PC-3 (cell line): ENCODE results near the gene WIZ. TPM values are rescaled to one million over a fixed set of nuclear protein-coding genes. Genes with fewer than 3 reads are reported as not detected.
"Not testable (repeated sequence)": the region's sequence is repeated elsewhere in the genome, so short reads cannot be mapped to it uniquely, and the experiment has no call there.

Experiments
- ATAC-seq: fragments of 200-7000 bp; cut with Tn5 transposase; 2 replicates; pipeline ENCODE4 v1.9.1; 2020; ENCODE audit warnings: mild to moderate bottlenecking, moderate library complexity
- BruUV-seq: library from RNA; stranded (reverse); fragments of 400-500 nt; replicated peaks from 2 replicates; lab custom pipeline; 2021; lab: Mats Ljungman, UMichigan
- CTCF ChIA-PET: fragments of 300-600 bp; sonication (Branson Sonifier 250); formaldehyde crosslinking; loops from one replicate; lab custom pipeline; 2022; ENCODE audit warnings: antibody characterized with exemption; lab: Charles Lee
- POLR2A ChIA-PET: fragments of 300-600 bp; sonication (Branson Sonifier 250); formaldehyde crosslinking; loops from one replicate; lab custom pipeline; 2022; ENCODE audit warnings: antibody characterized with exemption; ENCODE audit not compliant: unreplicated experiment; lab: Charles Lee
- DNase-seq: peaks from one replicate; pipeline ENCODE4 v3.0.0-alpha.2; 2015
- H2AFZ ChIP-seq: fragments of 300-600 bp; sonication (generic); 2 replicates; pipeline ENCODE4 v1.6.0; 2016; ENCODE audit warnings: antibody characterized with exemption, low read length
- H3F3A ChIP-seq: fragments of 300-600 bp; sonication (generic); one replicate; pipeline ENCODE4 v1.6.0; 2017; ENCODE audit warnings: antibody characterized with exemption, low read length, control low read depth, mild to moderate bottlenecking; ENCODE audit not compliant: unreplicated experiment
- H3K27ac ChIP-seq: fragments of 300-600 bp; sonication (generic); 2 replicates; pipeline ENCODE4 v1.5.1; 2016; ENCODE audit warnings: mild to moderate bottlenecking, low read length
- H3K27me3 ChIP-seq: fragments of 300-600 bp; sonication (generic); 2 replicates; pipeline ENCODE4 v1.6.1; 2016; ENCODE audit warnings: low read length, mixed read lengths
- H3K36me3 ChIP-seq: fragments of 300-600 bp; sonication (generic); 2 replicates; pipeline ENCODE4 v1.6.1; 2016; ENCODE audit warnings: low read depth, mixed run types, low read length, mixed read lengths
- H3K4me1 ChIP-seq: fragments of 300-600 bp; sonication (generic); 2 replicates; pipeline ENCODE4 v1.5.1; 2016; ENCODE audit warnings: low read length; ENCODE audit not compliant: insufficient read depth
- H3K4me2 ChIP-seq: fragments of 300-600 bp; sonication (generic); 2 replicates; pipeline ENCODE4 v1.6.0; 2016; ENCODE audit warnings: low read length
- H3K4me3 ChIP-seq: fragments of 300-600 bp; sonication (generic); 2 replicates; pipeline ENCODE4 v1.5.1; 2016; ENCODE audit warnings: mild to moderate bottlenecking, low read length, mixed read lengths
- H3K79me2 ChIP-seq: fragments of 300-600 bp; sonication (generic); 2 replicates; pipeline ENCODE4 v1.6.1; 2017; ENCODE audit warnings: low read length, mixed read lengths
- H3K9ac ChIP-seq: fragments of 300-600 bp; sonication (generic); 2 replicates; pipeline ENCODE4 v1.6.0; 2016; ENCODE audit warnings: mild to moderate bottlenecking, low read length
- H3K9me2 ChIP-seq: fragments of 300-600 bp; sonication (generic); replicated peaks from 2 replicates; pipeline ENCODE4 v1.6.1; 2016; ENCODE audit warnings: mixed run types, low read length, mixed read lengths
- H3K9me3 ChIP-seq: fragments of 300-600 bp; sonication (generic); 2 replicates; pipeline ENCODE4 v1.6.1; 2016; ENCODE audit warnings: low read length, mixed read lengths
- H4K20me1 ChIP-seq: fragments of 300-600 bp; sonication (generic); 2 replicates; pipeline ENCODE4 v1.6.1; 2016; ENCODE audit warnings: low read length, mixed read lengths
- CTCF ChIP-seq: fragments of 300-600 bp; sonication (generic); conservative IDR thresholded peaks from 2 replicates; pipeline ENCODE4 v1.5.1; 2017; ENCODE audit warnings: antibody characterized with exemption, low read depth, mild to moderate bottlenecking, low read length
- EZH2 ChIP-seq: fragments of 300-600 bp; sonication (generic); IDR thresholded peaks from one replicate; pipeline ENCODE4 v1.6.1; 2017; ENCODE audit warnings: antibody characterized with exemption, mild to moderate bottlenecking, low read length; ENCODE audit not compliant: unreplicated experiment
- EZH2phosphoT487 ChIP-seq: fragments of 300-600 bp; sonication (generic); IDR thresholded peaks from 2 replicates; pipeline ENCODE4 v1.6.1; 2018; ENCODE audit warnings: mild to moderate bottlenecking, antibody characterized with exemption, low read length, borderline replicate concordance
- intact Hi-C: fragments of 100-400 bp; cut with micrococcal nuclease; formaldehyde crosslinking; loops from 2 replicates; pipeline ENCODE4 v1.9.0; 2023
- total RNA-seq: library from RNA; depleted of rRNA; stranded (reverse); fragments of >200 nt; gene quantifications from 2 replicates; pipeline ENCODE4 v1.2.3, GENCODE V29; 2014

The WIZ gene
- total RNA-seq, 1 experiment from 2014 or later, result 35.1 TPM

GRCh38 chr19:15476325-15476724 is 26.6 kb upstream of the WIZ start:
- Histone ChIP-seq H3K9me3 (no peaks in the 10 kb centered on the region), H3K27ac (no peak overlapping the region), H3K79me2 (no peaks in the 10 kb centered on the region), H3K36me3 (no peaks in the 10 kb centered on the region), H3F3A (no peaks in the 10 kb centered on the region), H3K9me2 (no peaks in the 10 kb centered on the region), H3K27me3 (no peaks in the 10 kb centered on the region), H3K4me2 (no peak overlapping the region), H2AFZ (no peak overlapping the region), H3K4me3 (no peak overlapping the region), H4K20me1 (no peaks in the 10 kb centered on the region), H3K4me1 (no peaks in the 10 kb centered on the region), H3K9ac (no peak overlapping the region)
- no peak for ATAC-seq
- BruUV-seq, result no TSS peak
- ChIA-PET POLR2A (no interaction called here), CTCF (no interaction called here)
- no peak for DNase-seq
- intact Hi-C loops, result no loop called here
- TF ChIP-seq CTCF (no peak), EZH2 (no peak)

- Histone ChIP-seq H3K4me3 (no peak overlapping the region), H3K27ac (no peak overlapping the region), H2AFZ (no peak overlapping the region), H3K4me1 (no peaks in the 10 kb centered on the region), H3K9me2 (no peaks in the 10 kb centered on the region), H4K20me1 (no peaks in the 10 kb centered on the region), H3K36me3 (no peaks in the 10 kb centered on the region), H3K79me2 (no peaks in the 10 kb centered on the region), H3K9me3 (no peaks in the 10 kb centered on the region), H3K27me3 (no peaks in the 10 kb centered on the region), H3K4me2 (no peak overlapping the region), H3K9ac (no peak overlapping the region), H3F3A (no peaks in the 10 kb centered on the region)
- no peak for DNase-seq
- ATAC-seq, result no peak
- CTCF ChIA-PET, result no interaction called here
- POLR2A ChIA-PET, result no interaction called here
- TF ChIP-seq EZH2phosphoT487 (no peak), EZH2 (no peak), CTCF (no peak)
- intact Hi-C loops, result no loop called here
- BruUV-seq, result no TSS peak
Observed at GRCh38 chr19:15475611-15476010, 25.9 kb upstream of the WIZ start.

- Histone ChIP-seq H3K9me3 (no peaks in the 10 kb centered on the region), H3K9me2 (no peaks in the 10 kb centered on the region), H3K27me3 (no peaks in the 10 kb centered on the region), H4K20me1 (no peaks in the 10 kb centered on the region), H3K4me3 (no peak overlapping the region), H3K36me3 (no peaks in the 10 kb centered on the region), H3F3A (no peaks in the 10 kb centered on the region), H3K79me2 (no peaks in the 10 kb centered on the region), H2AFZ (no peak overlapping the region), H3K4me2 (no peak overlapping the region), H3K9ac (no peak overlapping the region), H3K4me1 (no peaks in the 10 kb centered on the region), H3K27ac (no peak overlapping the region)
- CTCF ChIA-PET, result no interaction called here
- no peak for TF ChIP-seq CTCF
- TF ChIP-seq EZH2phosphoT487, result no peak
- TF ChIP-seq EZH2, result no peak
- no TSS peak for BruUV-seq
- POLR2A ChIA-PET, result no interaction called here
- no peak for ATAC-seq
- intact Hi-C loops, result no loop called here
- no peak for DNase-seq
Observed at GRCh38 chr19:15475169-15475568, 25.4 kb upstream of the WIZ start.

- ATAC-seq, H4K20me1 ChIP-seq, H3K4me2 ChIP-seq, CTCF ChIA-PET, H3K27me3 ChIP-seq, H3K27ac ChIP-seq, H3K79me2 ChIP-seq, H3K9ac ChIP-seq, H3F3A ChIP-seq, H3K4me3 ChIP-seq, H3K4me1 ChIP-seq, intact Hi-C loops, H2AFZ ChIP-seq, H3K9me3 ChIP-seq, DNase-seq, H3K9me2 ChIP-seq, H3K36me3 ChIP-seq, POLR2A ChIA-PET, BruUV-seq: not testable (repeated sequence)
Observed at GRCh38 chr19:15473821-15474220, 24.1 kb upstream of the WIZ start.
